IPS-20b (cell line): Measurements from ENCODE around the gene FBLN2.

Experiments used
- H3K27ac ChIP-seq: one replicate; pipeline ENCODE4 v1.5.1; 2013; ENCODE audit warnings: low read length
- H3K27me3 ChIP-seq: 2 replicates; pipeline ENCODE4 v1.6.1; 2013; ENCODE audit warnings: mild to moderate bottlenecking, low read length, inconsistent platforms; ENCODE audit not compliant: insufficient read depth
- H3K36me3 ChIP-seq: 2 replicates; pipeline ENCODE4 v1.6.1; 2013; ENCODE audit warnings: low read depth, mild to moderate bottlenecking, inconsistent platforms, low read length, moderate library complexity; ENCODE audit not compliant: insufficient read depth
- H3K4me1 ChIP-seq: 2 replicates; pipeline ENCODE4 v1.6.1; 2013; ENCODE audit warnings: mild to moderate bottlenecking, control low read depth, inconsistent platforms, low read length, moderate library complexity; ENCODE audit not compliant: insufficient read depth
- H3K4me3 ChIP-seq: 2 replicates; pipeline ENCODE4 v1.5.1; 2013; ENCODE audit warnings: mild to moderate bottlenecking, low read length, inconsistent platforms
- H3K9ac ChIP-seq: 2 replicates; pipeline ENCODE4 v1.6.1; 2013; ENCODE audit warnings: low read depth, mild to moderate bottlenecking, inconsistent platforms, low read length, moderate library complexity
- H3K9me3 ChIP-seq: 2 replicates; pipeline ENCODE4 v1.6.1; 2013; ENCODE audit warnings: mild to moderate bottlenecking, low read depth, low read length, inconsistent platforms; ENCODE audit not compliant: insufficient read depth

FBLN2 gene

GRCh38 chr3:13536832-13537231, 12.1 kb upstream of the FBLN2 start:
- Histone ChIP-seq H3K27ac (no peak overlapping the region), H3K4me1 (no peaks in the 10 kb centered on the region), H3K9ac (no peak overlapping the region), H3K36me3 (no peaks in the 10 kb centered on the region), H3K27me3 (no peaks in the 10 kb centered on the region), H3K9me3 (peaks cover 5% of the 10 kb centered on the region; the same call in 1 of the 2 replicates), H3K4me3 (no peak overlapping the region)

DNA sequence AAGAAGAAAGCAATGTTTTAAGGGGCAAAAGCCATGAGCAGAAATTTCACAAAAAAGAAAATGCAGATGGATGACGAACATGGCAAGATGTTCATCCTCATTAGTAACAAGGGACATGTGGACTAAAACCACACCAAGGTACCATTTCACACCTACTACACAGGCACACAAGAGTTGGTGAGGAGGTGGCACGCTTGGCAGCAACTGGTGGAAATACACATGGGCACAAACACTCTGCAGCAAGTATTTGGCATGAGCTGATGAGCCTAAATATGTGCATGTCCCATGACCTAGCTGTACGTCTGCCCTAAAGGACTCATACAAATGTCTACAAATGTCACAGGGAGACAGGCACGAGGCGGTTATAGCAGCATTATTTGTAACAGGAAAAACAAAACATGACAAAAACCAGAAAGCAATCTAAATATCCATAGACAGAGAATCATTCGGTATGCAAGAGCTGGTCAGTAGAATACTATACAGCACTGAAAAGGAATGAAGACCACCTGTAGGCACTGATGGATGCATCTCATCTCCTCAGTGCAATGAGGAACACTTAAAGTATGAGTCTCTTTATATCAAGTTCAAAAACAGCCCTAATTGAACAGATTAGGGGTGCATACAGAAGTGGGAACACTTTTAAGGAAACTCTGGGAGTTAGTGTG, 11.5 kb upstream of the FBLN2 start:
- H3K4me1 ChIP-seq: no peaks in the 10 kb centered on the region
- H3K9me3 ChIP-seq: peaks cover 10% of the 10 kb centered on the region; the same call in 1 of the 2 replicates
- no peak overlapping the region for H3K9ac ChIP-seq
- no peaks in the 10 kb centered on the region for H3K27me3 ChIP-seq
- no peaks in the 10 kb centered on the region for H3K36me3 ChIP-seq
- no peak overlapping the region for H3K27ac ChIP-seq
- H3K4me3 ChIP-seq: no peak overlapping the region

GRCh38 chr3:13537909-13538296, 11.0 kb upstream of the FBLN2 start:
- peaks cover 12% of the 10 kb centered on the region; the same call in 1 of the 2 replicates for H3K9me3 ChIP-seq
- no peak overlapping the region for H3K9ac ChIP-seq
- H3K4me1 ChIP-seq: no peaks in the 10 kb centered on the region
- H3K27me3 ChIP-seq: no peaks in the 10 kb centered on the region
- no peak overlapping the region for H3K27ac ChIP-seq
- no peaks in the 10 kb centered on the region for H3K36me3 ChIP-seq
- H3K4me3 ChIP-seq: no peak overlapping the region

DNA sequence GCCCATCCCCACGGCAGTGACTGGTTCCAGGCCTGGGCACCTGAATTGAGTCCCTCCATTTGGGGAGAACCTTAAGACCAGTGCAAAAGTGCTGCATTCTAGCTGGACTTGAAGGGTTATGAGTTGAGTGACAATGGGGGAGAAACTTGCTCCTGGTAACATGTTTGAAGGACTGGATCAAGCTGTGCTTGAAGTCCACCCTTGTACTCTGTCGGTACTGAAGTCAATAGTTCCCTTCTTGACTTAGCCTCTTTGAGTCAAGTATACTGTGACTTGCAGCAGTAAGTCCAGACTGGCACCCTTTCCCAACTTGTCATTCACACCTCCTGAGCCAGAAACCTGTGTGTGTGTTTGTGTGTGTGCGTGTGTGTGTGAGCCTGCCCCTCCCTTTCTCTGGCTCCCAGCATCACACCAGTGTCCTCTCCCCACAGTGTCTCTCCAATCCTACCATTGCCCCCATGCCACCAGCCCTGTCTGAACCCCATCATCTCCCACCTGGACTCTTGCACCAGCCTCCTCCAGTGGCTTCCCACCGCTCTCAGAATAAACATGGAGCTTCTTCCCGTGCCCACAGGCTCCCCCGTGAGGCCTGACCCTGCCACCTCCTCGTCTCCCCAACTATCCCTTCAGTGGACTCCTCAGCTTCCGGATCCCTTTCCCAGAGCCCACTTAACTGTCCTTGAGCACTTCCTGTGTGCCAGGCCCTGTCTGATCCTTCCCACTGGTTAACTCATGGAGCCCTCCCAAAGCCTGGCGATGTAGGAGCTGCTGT, 10.2 kb upstream of the FBLN2 start:
- Histone ChIP-seq H3K36me3 (no peaks in the 10 kb centered on the region), H3K27ac (no peak overlapping the region), H3K9me3 (peaks cover 12% of the 10 kb centered on the region; the same call in 1 of the 2 replicates), H3K4me3 (no peak overlapping the region), H3K27me3 (no peaks in the 10 kb centered on the region), H3K4me1 (no peaks in the 10 kb centered on the region), H3K9ac (no peak overlapping the region)

DNA sequence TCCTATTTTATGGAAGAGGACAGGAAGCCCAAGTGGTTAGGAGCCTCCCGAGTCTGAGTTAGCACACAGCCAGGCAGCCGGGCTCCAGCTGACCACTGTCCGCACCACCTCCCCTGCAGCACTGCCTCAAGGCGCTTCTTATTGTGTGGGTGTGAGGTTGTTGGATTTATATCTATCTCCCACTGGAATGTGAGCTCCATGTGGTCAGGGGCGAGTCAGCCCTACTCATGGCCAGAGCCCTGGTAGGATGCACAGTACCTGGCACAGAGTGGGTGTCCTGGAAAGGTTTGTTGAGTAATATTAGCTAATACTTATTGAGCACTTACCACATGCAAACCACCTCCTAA, 9.7 kb upstream of the FBLN2 start:
- H3K9me3 ChIP-seq: peaks cover 12% of the 10 kb centered on the region; the same call in 1 of the 2 replicates
- H3K27ac ChIP-seq: no peak overlapping the region
- no peak overlapping the region for H3K9ac ChIP-seq
- no peak overlapping the region for H3K4me3 ChIP-seq
- H3K4me1 ChIP-seq: no peaks in the 10 kb centered on the region
- no peaks in the 10 kb centered on the region for H3K36me3 ChIP-seq
- no peaks in the 10 kb centered on the region for H3K27me3 ChIP-seq

DNA sequence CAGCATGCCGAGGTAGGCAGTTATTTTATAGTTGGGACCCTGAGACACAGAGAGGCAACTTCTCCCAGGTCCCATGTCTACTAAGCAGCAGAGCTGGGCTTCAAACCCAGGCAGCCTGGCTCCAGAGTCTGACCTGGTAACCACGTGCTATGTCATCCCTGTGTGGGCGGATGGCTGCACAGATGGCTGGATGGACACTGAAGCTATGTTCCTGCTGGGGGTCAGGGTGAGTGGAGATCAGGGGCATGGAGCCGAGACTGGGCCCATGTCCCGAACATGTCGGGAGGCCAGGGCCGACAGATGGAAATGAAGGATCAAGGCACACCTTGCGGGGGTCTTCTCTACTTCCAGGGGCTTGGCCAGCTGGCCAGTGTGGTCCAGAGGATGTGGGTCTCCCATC, 9.3 kb upstream of the FBLN2 start:
- Histone ChIP-seq H3K27ac (no peak overlapping the region), H3K4me3 (no peak overlapping the region), H3K4me1 (no peaks in the 10 kb centered on the region), H3K9me3 (peaks cover 12% of the 10 kb centered on the region; the same call in 1 of the 2 replicates), H3K36me3 (no peaks in the 10 kb centered on the region), H3K27me3 (no peaks in the 10 kb centered on the region), H3K9ac (no peak overlapping the region)

GRCh38 chr3:13540297-13540995, 8.5 kb upstream of the FBLN2 start:
- peaks cover 12% of the 10 kb centered on the region; the same call in 1 of the 2 replicates for H3K9me3 ChIP-seq
- H3K4me3 ChIP-seq: no peak overlapping the region
- no peak overlapping the region for H3K9ac ChIP-seq
- no peaks in the 10 kb centered on the region for H3K4me1 ChIP-seq
- no peaks in the 10 kb centered on the region for H3K27me3 ChIP-seq
- no peak overlapping the region for H3K27ac ChIP-seq
- no peaks in the 10 kb centered on the region for H3K36me3 ChIP-seq

- Histone ChIP-seq H3K27ac (no peak overlapping the region), H3K27me3 (no peaks in the 10 kb centered on the region), H3K9ac (no peak overlapping the region), H3K4me1 (no peaks in the 10 kb centered on the region), H3K9me3 (peaks cover 12% of the 10 kb centered on the region; the same call in 1 of the 2 replicates), H3K36me3 (no peaks in the 10 kb centered on the region), H3K4me3 (no peak overlapping the region)
These were observed 7.2 kb upstream of the FBLN2 start for GRCh38 chr3:13541691-13542090.

GRCh38 chr3:13542142-13542541, 6.8 kb upstream of the FBLN2 start:
- peaks cover 12% of the 10 kb centered on the region; the same call in 1 of the 2 replicates for H3K9me3 ChIP-seq
- no peak overlapping the region for H3K4me3 ChIP-seq
- H3K27me3 ChIP-seq: no peaks in the 10 kb centered on the region
- H3K9ac ChIP-seq: no peak overlapping the region
- no peaks in the 10 kb centered on the region for H3K4me1 ChIP-seq
- H3K36me3 ChIP-seq: no peaks in the 10 kb centered on the region
- no peak overlapping the region for H3K27ac ChIP-seq

DNA sequence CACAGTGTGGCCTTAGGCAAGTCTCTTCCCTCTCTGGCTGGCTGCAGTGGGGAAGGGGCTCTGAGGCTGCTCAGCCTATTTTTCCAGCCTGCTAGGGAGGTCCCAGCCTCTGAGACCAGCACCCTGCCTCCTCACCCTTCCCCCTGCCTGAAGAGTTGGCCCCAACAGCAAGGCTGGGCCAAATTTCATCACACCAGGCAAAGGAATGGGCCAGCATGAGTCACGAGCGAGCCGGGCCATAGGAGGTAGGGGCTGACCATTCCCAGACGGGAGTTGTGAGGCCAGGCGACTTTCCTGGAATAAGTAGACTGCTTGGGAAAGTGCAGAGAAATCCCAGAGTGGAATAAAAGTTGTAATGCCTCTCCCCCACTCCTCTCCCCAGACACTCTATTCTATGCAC, 5.7 kb upstream of the FBLN2 start:
- no peak overlapping the region for H3K27ac ChIP-seq
- peaks cover 2% of the 10 kb centered on the region; the same call in 1 of the 2 replicates for H3K4me1 ChIP-seq
- peaks cover 12% of the 10 kb centered on the region; the same call in 1 of the 2 replicates for H3K9me3 ChIP-seq
- no peak overlapping the region for H3K4me3 ChIP-seq
- H3K27me3 ChIP-seq: peaks cover 6% of the 10 kb centered on the region
- no peaks in the 10 kb centered on the region for H3K36me3 ChIP-seq
- no peak overlapping the region for H3K9ac ChIP-seq

DNA sequence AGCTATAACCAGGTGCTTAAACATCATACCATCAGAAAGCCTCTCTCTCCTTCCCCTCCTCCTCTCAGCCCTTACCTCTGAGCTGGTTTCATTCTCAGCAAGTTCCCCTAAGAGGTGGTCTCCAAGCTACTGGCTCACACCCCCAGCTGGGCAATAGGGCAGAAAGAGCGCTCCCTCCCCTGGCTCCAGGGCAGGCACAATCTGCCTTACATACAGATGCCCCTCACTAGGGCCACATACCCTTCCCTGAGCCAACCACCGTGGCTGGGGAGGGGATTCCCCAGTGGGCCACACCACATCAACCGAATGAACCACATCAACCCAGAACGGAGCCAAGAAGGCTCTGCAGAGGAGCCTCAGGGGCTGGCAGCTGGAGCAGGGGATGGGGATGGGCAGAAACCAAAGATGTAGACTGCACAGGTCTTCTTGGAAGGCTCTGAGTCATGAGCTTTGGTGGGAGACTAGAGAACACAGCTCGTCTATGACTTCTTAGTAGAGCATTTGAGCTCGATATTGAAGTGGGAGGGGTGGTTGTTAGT, 4.6 kb upstream of the FBLN2 start:
- H3K27ac ChIP-seq: no peak overlapping the region
- H3K36me3 ChIP-seq: no peaks in the 10 kb centered on the region

More for the DNA sequence above, 4.6 kb upstream of the FBLN2 start:
- Histone ChIP-seq H3K27me3 (peaks cover 13% of the 10 kb centered on the region), H3K9me3 (peaks cover 12% of the 10 kb centered on the region; the same call in 1 of the 2 replicates), H3K9ac (no peak overlapping the region), H3K4me1 (peaks cover 6% of the 10 kb centered on the region; the same call in 1 of the 2 replicates), H3K4me3 (no peak overlapping the region)
